Spleen (tissue), 7 donors: Measurements from ENCODE around the gene GDF3.
"Not testable (repeated sequence)": the region's sequence is repeated elsewhere in the genome, so short reads cannot be mapped to it uniquely, and the experiment has no call there.

Experiments
- CTCF ChIP-seq, 11 experiments: fragments of 200-600 bp in 7 of 11; fragments of 450-650 bp in 4 of 11; sonication (generic) in 4 of 11; IDR thresholded peaks in 8 of 11; conservative IDR thresholded peaks in 3 of 11; 1 replicate in 7 of 11; 2 replicates in 4 of 11; pipeline versions ENCODE4 v1.4.0 to v1.8.0; 2016 to 2021; ENCODE audit warnings: antibody characterized with exemption in 11 of 11, inconsistent platforms in 4 of 11, mild to moderate bottlenecking in 1 of 11
- POLR2A ChIP-seq, 3 donors: fragments of 450-650 bp; IDR thresholded peaks; one replicate each; pipeline ENCODE4 v1.5.1; 2017; ENCODE audit warnings: antibody characterized with exemption in 3 of 3, mild to moderate bottlenecking in 1 of 3
- POLR2AphosphoS5 ChIP-seq, 3 donors: sonication (generic); formaldehyde crosslinking; IDR thresholded peaks; one replicate each; pipeline ENCODE4 v1.5.1; 2017; ENCODE audit warnings: antibody characterized with exemption in 3 of 3
- donor health status: DM: no; HTN: no; CAD: no; lungs with moderate emphysema.
- donor health status: DM: no; HTN: no; CAD: no.
- donor health status: DM: no; HTN: no; CAD: no.

- not testable (repeated sequence) for TF ChIP-seq CTCF (IDR thresholded peaks at IDR 0.05 in 8 of 11, conservative IDR thresholded peaks at IDR 0.05 in 3 of 11); POLR2A (IDR thresholded peaks at IDR 0.05)
- peak; percentile 19 to 58 (median 57) for TF ChIP-seq POLR2AphosphoS5 (IDR thresholded peaks at IDR 0.05)
Observed at GRCh38 chr12:7640123-7640995, 55.2 kb downstream of the GDF3 start.
